Measurements from ENCODE around the gene SUGP1.

DNA sequence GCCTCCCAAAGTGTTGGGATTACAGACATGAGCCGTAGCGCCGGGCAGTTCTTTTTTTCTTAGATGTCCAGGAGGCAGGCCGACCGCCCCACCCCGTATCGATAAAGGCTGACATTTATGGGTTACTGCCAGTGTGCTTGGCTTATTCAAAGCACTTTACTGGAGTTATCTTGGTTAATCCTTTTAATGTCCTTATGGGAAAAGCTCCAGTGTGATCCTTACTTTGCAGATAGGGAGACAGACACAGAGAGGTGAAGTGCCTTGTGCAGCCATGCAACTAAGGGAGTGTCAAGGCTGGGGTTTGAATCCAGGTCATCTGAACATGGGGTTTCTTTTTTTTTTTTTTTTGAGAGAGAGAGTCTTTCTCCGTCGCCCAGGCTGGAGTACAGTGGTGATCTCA lies 89.3 kb downstream of the SUGP1 start:
- TF ChIP-seq, protein P1, sequence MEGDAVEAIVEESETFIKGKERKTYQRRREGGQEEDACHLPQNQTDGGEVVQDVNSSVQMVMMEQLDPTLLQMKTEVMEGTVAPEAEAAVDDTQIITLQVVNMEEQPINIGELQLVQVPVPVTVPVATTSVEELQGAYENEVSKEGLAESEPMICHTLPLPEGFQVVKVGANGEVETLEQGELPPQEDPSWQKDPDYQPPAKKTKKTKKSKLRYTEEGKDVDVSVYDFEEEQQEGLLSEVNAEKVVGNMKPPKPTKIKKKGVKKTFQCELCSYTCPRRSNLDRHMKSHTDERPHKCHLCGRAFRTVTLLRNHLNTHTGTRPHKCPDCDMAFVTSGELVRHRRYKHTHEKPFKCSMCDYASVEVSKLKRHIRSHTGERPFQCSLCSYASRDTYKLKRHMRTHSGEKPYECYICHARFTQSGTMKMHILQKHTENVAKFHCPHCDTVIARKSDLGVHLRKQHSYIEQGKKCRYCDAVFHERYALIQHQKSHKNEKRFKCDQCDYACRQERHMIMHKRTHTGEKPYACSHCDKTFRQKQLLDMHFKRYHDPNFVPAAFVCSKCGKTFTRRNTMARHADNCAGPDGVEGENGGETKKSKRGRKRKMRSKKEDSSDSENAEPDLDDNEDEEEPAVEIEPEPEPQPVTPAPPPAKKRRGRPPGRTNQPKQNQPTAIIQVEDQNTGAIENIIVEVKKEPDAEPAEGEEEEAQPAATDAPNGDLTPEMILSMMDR (IDR thresholded peaks at IDR 0.05; ENCODE audit: poor library complexity, severe bottlenecking): no peak
- TF ChIP-seq EZH2 (IDR thresholded peaks at IDR 0.05; ENCODE audit: borderline replicate concordance, insufficient read depth, low read length, poor library complexity, severe bottlenecking): no peak

Measured in neural cell (in vitro differentiated cells).